GM19043 (cell line): Measurements from ENCODE around the gene RBM24.
"Not testable (repeated sequence)": the region's sequence is repeated elsewhere in the genome, so short reads cannot be mapped to it uniquely, and the experiment has no call there.

ENCODE experiments used
- ATAC-seq: cut with Tn5 transposase; IDR thresholded peaks from one replicate; pipeline ENCODE4 v1.9.1; 2021; ENCODE audit warnings: low read depth; ENCODE audit not compliant: unreplicated experiment

RBM24 gene

GRCh38 chr6:17289630-17290061, 8.5 kb downstream of the RBM24 start:
- ATAC-seq: no peak

GRCh38 chr6:17291778-17292177, 10.6 kb downstream of the RBM24 start:
- no peak for ATAC-seq

- no peak for ATAC-seq
Measured at GRCh38 chr6:17292600-17293133, 11.5 kb downstream of the RBM24 start.

- ATAC-seq: no peak
Measured at GRCh38 chr6:17293395-17293794, 12.2 kb downstream of the RBM24 start.

- no peak for ATAC-seq
Measured at GRCh38 chr6:17297271-17298080, 16.3 kb downstream of the RBM24 start.

GRCh38 chr6:17298257-17298656, 17.1 kb downstream of the RBM24 start:
- ATAC-seq: no peak

- no peak for ATAC-seq
Measured at GRCh38 chr6:17299222-17299621, 18.1 kb downstream of the RBM24 start.

- no peak for ATAC-seq
Measured at GRCh38 chr6:17299750-17300149, 18.6 kb downstream of the RBM24 start.

- no peak for ATAC-seq
Measured at GRCh38 chr6:17300637-17301036, 19.5 kb downstream of the RBM24 start.

GRCh38 chr6:17303444-17303843, 22.3 kb downstream of the RBM24 start:
- ATAC-seq: no peak

- ATAC-seq: no peak
Measured at GRCh38 chr6:17305219-17306001, 24.2 kb downstream of the RBM24 start.

- no peak for ATAC-seq
Measured at GRCh38 chr6:17311595-17312311, 30.6 kb downstream of the RBM24 start.

GRCh38 chr6:17313238-17313637, 32.1 kb downstream of the RBM24 start:
- not testable (repeated sequence) for ATAC-seq

GRCh38 chr6:17313971-17314370, 32.8 kb downstream of the RBM24 start:
- ATAC-seq: no peak

- no peak for ATAC-seq
Measured at GRCh38 chr6:17315262-17315661, 34.1 kb downstream of the RBM24 start.

- ATAC-seq: no peak
Measured at GRCh38 chr6:17318435-17319165, 37.4 kb downstream of the RBM24 start.

GRCh38 chr6:17320266-17320665, 39.1 kb downstream of the RBM24 start:
- not testable (repeated sequence) for ATAC-seq

- ATAC-seq: no peak
Measured at GRCh38 chr6:17331238-17331637, 50.1 kb downstream of the RBM24 start.

- ATAC-seq: no peak
Measured at GRCh38 chr6:17334265-17334664, 53.1 kb downstream of the RBM24 start.

GRCh38 chr6:17336425-17336824, 55.3 kb downstream of the RBM24 start:
- ATAC-seq: no peak
